ENCODE results near the gene ABRACL.
A peak's percentile ranks its signal among the peaks of the same experiment; 100 is the strongest.

ABRACL gene

DNA sequence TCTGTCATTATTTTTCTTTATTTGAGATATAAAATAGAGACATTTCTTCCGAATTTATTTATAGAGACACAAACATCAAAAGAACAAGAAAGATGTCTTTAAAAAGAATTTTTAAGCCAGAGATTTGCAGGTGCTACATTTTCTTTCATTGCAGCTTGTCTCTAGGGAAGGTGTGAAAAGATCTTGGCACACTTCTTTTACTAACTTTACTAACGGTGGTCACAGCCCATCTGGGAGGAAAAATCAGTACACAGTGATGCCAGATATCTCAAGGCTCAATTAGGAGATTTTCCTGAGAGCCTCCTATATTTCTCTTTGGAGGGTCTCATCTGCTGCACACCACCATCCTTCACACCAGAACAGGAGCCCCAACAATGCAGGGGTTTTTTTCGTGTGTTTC, 29.5 kb downstream of the ABRACL start:
- TF ChIP-seq, protein P1, sequence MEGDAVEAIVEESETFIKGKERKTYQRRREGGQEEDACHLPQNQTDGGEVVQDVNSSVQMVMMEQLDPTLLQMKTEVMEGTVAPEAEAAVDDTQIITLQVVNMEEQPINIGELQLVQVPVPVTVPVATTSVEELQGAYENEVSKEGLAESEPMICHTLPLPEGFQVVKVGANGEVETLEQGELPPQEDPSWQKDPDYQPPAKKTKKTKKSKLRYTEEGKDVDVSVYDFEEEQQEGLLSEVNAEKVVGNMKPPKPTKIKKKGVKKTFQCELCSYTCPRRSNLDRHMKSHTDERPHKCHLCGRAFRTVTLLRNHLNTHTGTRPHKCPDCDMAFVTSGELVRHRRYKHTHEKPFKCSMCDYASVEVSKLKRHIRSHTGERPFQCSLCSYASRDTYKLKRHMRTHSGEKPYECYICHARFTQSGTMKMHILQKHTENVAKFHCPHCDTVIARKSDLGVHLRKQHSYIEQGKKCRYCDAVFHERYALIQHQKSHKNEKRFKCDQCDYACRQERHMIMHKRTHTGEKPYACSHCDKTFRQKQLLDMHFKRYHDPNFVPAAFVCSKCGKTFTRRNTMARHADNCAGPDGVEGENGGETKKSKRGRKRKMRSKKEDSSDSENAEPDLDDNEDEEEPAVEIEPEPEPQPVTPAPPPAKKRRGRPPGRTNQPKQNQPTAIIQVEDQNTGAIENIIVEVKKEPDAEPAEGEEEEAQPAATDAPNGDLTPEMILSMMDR (conservative IDR thresholded peaks at IDR 0.05; ENCODE audit: low read depth, low read length), result no peak
- DNase-seq (ENCODE audit: low read depth), result no peak
- no peak overlapping the region for H3K4me3 ChIP-seq (ENCODE audit: low read length)

DNA sequence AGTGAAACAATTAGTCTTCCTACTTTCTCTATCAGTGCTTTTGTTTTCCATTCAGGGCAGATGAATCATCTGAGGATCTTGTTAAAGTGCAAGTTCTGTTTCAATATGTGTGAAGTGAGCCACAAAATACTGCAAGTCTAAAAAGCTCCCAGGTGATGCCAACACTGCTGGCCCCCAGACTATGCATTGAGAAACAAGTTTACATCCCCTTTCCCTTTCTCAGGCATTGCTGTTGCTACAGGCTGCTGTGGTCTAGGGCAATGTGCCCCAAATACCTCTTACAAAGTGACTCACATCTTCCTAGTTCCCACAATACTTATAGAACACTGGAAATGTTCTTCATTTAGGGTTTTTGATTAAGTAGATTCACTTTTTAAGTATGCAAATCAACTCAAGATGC, 31.8 kb downstream of the ABRACL start:
- TF ChIP-seq, protein P1 (conservative IDR thresholded peaks at IDR 0.05; ENCODE audit: low read depth, low read length), result no peak
- peak; percentile 80 for DNase-seq (ENCODE audit: low read depth)
- H3K4me3 ChIP-seq (ENCODE audit: low read length), result no peak overlapping the region

DNA sequence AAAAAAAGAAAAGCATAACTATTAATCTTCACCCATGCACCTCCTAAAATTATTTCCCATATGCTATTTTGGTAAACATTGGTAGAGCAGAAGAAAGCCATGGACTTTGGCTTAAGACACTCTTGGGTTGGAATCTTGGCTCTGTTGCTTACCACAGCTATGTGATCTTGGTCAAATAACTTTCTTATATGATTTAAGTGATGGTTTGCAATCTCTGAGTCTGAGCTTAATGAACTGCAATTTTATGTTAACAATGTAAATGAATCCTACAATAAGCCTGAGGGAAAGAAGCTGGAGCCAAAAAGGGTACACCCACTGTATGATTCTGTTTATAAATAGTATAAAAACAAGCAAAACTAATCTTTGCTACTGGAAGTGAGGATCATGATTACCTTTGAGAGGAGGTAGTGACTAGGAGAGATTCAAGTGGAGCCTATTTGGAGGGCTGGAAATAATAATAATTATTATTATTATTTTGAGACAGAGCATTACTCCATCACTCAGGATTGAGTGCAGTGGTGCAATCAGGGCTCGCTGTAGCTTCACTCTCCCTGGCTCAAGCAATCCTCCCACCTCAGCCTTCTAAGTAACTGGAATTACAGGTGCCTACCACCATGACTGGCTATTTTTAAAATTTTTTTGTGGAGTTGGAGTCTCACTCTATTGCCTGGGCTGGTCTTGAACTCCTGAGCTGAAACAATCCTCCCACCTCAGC, 34.5 kb downstream of the ABRACL start:
- DNase-seq (ENCODE audit: low read depth), result peak; percentile 70
- TF ChIP-seq, protein P1 (conservative IDR thresholded peaks at IDR 0.05; ENCODE audit: low read depth, low read length), result no peak
- no peak overlapping the region for H3K4me3 ChIP-seq (ENCODE audit: low read length)

DNA sequence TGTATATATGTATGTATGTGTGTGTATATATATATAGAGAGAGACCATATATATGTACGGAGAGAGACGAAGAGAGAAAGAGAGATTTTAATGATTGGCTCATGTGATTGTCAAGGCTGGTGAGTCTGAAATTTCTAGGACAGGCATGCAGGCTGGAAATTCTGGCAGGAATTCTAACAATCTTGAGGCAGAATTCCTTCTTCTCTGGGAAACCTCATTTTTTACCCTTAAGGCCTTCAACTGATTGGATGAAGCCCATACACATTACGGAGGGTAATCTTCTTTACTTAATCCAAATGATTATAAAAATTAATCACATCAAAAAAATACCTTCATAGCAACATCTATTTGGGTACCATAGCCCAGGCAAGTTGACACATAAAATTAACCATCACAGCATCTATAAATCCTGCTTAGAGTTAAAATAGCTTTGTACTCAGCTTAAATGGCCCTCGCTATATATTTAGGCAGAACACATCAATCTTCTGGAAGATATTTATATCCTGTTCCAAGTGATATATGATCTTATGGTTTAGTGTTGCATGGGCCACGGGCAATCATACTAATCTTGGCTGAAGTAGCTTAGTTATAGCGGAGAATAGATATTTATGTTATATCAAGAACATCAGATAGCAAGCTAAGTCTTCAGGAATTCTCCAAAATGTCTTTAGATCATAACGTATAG, 36.6 kb downstream of the ABRACL start:
- TF ChIP-seq, protein P1 (conservative IDR thresholded peaks at IDR 0.05; ENCODE audit: low read depth, low read length), result no peak
- DNase-seq (ENCODE audit: low read depth), result peak; percentile 87
- no peak overlapping the region for H3K4me3 ChIP-seq (ENCODE audit: low read length)

DNA sequence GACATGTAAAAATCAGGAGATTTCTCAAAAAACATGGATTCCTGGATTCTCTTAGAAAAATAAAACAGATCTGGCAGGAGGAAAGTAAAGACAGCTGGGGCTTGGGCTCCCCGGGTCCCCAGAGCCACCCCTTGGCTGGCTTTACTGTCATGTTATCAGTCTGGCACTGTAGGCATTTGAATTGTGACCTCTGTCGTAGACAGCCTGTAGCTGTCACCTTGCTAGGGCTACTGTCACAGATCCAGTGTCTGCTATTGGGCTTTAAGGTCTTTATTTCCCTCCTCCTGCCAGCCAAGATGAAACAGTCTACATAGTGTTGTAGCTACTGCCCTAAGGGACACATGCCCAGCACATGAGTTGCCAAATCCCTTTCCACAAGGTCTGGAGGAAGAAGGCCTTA, 37.5 kb downstream of the ABRACL start:
- H3K4me3 ChIP-seq (ENCODE audit: low read length), result no peak overlapping the region
- TF ChIP-seq, protein P1 (conservative IDR thresholded peaks at IDR 0.05; ENCODE audit: low read depth, low read length), result no peak
- DNase-seq (ENCODE audit: low read depth), result no peak

DNA sequence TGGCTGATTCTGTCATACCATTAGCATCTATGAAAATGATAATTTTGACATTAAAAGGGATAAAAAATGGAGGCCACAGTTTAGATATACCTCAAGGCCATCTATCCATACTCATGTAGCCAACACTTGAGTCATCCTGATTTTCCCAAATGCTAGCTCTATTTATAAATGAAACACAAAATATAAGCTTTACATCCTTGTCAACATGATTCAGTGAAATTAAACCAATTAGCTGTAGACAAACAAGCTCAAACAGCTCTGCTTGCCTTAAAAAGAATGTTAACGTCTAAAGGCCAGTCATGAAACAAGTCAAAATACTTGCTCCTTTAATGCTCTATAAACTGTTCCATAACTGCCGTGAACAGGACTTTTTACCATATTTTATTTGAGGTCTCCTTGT, 40.3 kb downstream of the ABRACL start:
- TF ChIP-seq, protein P1 (conservative IDR thresholded peaks at IDR 0.05; ENCODE audit: low read depth, low read length), result no peak
- no peak overlapping the region for H3K4me3 ChIP-seq (ENCODE audit: low read length)
- no peak for DNase-seq (ENCODE audit: low read depth)

DNA sequence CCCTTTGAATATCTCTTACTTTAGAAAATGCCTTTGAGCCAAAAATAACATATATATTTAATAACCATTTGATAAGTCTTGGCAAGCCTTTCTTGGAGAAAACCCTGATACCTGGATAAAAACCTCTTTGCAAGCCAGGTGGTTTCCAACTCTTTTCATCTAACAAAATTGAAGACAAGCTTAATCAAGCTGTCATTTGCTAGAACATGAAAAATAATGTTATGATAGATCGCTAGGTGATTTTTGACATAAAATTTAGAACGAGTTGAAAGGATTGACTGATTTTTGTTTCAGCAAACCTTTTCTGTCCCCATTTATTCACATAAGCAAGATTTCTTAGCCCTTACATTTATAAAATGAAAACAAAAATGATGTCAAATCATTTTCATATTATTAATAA, 44.6 kb downstream of the ABRACL start:
- H3K4me3 ChIP-seq (ENCODE audit: low read length), result no peak overlapping the region
- TF ChIP-seq, protein P1 (conservative IDR thresholded peaks at IDR 0.05; ENCODE audit: low read depth, low read length), result no peak
- no peak for DNase-seq (ENCODE audit: low read depth)

All from retinal pigment epithelial cell (primary cell).